ENCODE results near the gene ATP1A4. TPM values are rescaled to one million over a fixed set of nuclear protein-coding genes. Genes with fewer than 3 reads are reported as not detected.

ATP1A4 gene
- total RNA-seq, 2 experiments from 2014 or later, result not detected

GRCh38 chr1:160191756-160192155 lies 40.4 kb downstream of the ATP1A4 start:
- DNase-seq (ENCODE audit: low spot score), result no peak
- Histone ChIP-seq H3K36me3 (ENCODE audit: insufficient read depth, low read length) (no peaks in the 10 kb centered on the region), H3K27ac (ENCODE audit: low read depth, low read length, poor library complexity, severe bottlenecking) (no peak overlapping the region), H3K79me2 (ENCODE audit: insufficient read depth, low read depth, low read length) (no peaks in the 10 kb centered on the region), H3K9me3 (ENCODE audit: low read length) (no peaks in the 10 kb centered on the region), H3K9me2 (ENCODE audit: insufficient read depth, low read length) (no peaks in the 10 kb centered on the region), H3K4me1 (ENCODE audit: insufficient read depth, low read length, poor library complexity, severe bottlenecking) (peaks cover 7% of the 10 kb centered on the region), H3K4me2 (ENCODE audit: low read length) (no peak overlapping the region), H2AFZ (ENCODE audit: low read length) (no peak overlapping the region), H4K20me1 (ENCODE audit: insufficient read depth, low read length) (no peaks in the 10 kb centered on the region), H3K4me3 (ENCODE audit: low read depth, low read length, poor library complexity, severe bottlenecking) (no peak overlapping the region)
- BruUV-seq (replicated peaks), result no TSS peak
- CTCF ChIA-PET (ENCODE audit: unreplicated experiment), result interaction anchor here (1.7 kb wide), 1 partner anchor 100 kb away, joined by 6 read pairs; no protein-coding TSS in a partner anchor
- intact Hi-C loops (cut with micrococcal nuclease; ENCODE audit: unreplicated experiment), result no loop called here
- TF ChIP-seq CTCF (conservative IDR thresholded peaks at IDR 0.05; ENCODE audit: low read length) (no peak), EZH2phosphoT487 (IDR thresholded peaks at IDR 0.05; ENCODE audit: borderline replicate concordance, low read depth, low read length) (no peak)
- POLR2A ChIA-PET, result interaction anchor here (1.2 to 2.2 kb wide), 3 partner anchors 12 to 184 kb away, joined by 3 to 9 read pairs (median 7); no protein-coding TSS in a partner anchor

GRCh38 chr1:160192234-160192633 lies 40.8 kb downstream of the ATP1A4 start:
- H2AFZ ChIP-seq (ENCODE audit: low read length), result no peak overlapping the region
- peaks cover 7% of the 10 kb centered on the region for H3K4me1 ChIP-seq (ENCODE audit: insufficient read depth, low read length, poor library complexity, severe bottlenecking)
- H3K36me3 ChIP-seq (ENCODE audit: insufficient read depth, low read length), result no peaks in the 10 kb centered on the region
- H3K4me2 ChIP-seq (ENCODE audit: low read length), result no peak overlapping the region
- DNase-seq (ENCODE audit: low spot score), result no peak
- H3K9me2 ChIP-seq (ENCODE audit: insufficient read depth, low read length), result no peaks in the 10 kb centered on the region
- POLR2A ChIA-PET, result interaction anchor here (1.2 to 2.2 kb wide), 3 partner anchors 12 to 184 kb away, joined by 3 to 9 read pairs (median 7); no protein-coding TSS in a partner anchor
- H3K9me3 ChIP-seq (ENCODE audit: low read length), result no peaks in the 10 kb centered on the region
- no peaks in the 10 kb centered on the region for H3K79me2 ChIP-seq (ENCODE audit: insufficient read depth, low read depth, low read length)
- CTCF ChIA-PET (ENCODE audit: unreplicated experiment), result interaction anchor here (1.6 to 1.7 kb wide), 2 partner anchors 59 to 99 kb away, joined by 6 to 12 read pairs; no protein-coding TSS in a partner anchor
- no peaks in the 10 kb centered on the region for H4K20me1 ChIP-seq (ENCODE audit: insufficient read depth, low read length)
- intact Hi-C loops (cut with micrococcal nuclease; ENCODE audit: unreplicated experiment), result no loop called here
- no peak for TF ChIP-seq EZH2phosphoT487 (IDR thresholded peaks at IDR 0.05; ENCODE audit: borderline replicate concordance, low read depth, low read length)
- no TSS peak for BruUV-seq (replicated peaks)
- no peak overlapping the region for H3K4me3 ChIP-seq (ENCODE audit: low read depth, low read length, poor library complexity, severe bottlenecking)
- H3K27ac ChIP-seq (ENCODE audit: low read depth, low read length, poor library complexity, severe bottlenecking), result no peak overlapping the region

DNA sequence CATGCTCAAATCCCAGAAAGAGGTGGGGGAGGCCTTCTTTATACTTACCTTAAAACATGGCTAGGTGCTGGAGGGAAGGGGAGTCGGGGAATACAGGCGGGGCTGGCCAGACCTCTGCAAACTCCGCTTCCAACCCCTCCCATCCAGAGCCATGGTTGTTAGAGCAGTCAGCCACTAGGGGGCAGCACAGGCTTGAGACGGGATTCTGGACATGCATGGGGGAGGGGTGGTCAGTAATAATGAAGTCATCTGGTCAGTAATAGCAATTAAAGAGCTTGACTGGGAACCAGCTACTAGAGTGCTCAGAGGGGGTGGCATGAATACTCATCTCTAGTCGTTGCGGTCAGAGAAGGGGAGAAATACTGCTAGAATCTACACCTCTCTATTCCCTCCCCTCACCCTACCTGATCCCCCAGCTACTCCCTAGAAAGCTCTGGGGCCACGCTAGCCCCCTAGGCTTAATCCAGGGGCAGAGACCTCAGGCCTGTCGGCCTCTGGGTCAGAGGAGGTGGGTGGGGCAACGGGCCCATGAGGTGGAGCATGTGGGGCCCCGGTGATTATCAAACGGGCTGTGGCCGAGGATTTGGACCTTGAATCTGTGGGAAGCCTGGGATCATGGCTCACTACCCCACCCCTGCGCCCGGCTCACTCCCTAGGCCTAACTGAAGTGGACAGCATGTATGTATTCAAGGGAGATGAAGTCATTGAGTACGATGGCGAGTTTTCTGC lies 41.9 kb downstream of the ATP1A4 start:
- Histone ChIP-seq H3K36me3 (ENCODE audit: insufficient read depth, low read length) (no peaks in the 10 kb centered on the region), H4K20me1 (ENCODE audit: insufficient read depth, low read length) (no peaks in the 10 kb centered on the region), H3K4me1 (ENCODE audit: insufficient read depth, low read length, poor library complexity, severe bottlenecking) (peaks cover 7% of the 10 kb centered on the region), H3K79me2 (ENCODE audit: insufficient read depth, low read depth, low read length) (no peaks in the 10 kb centered on the region), H2AFZ (ENCODE audit: low read length) (no peak overlapping the region; the same call in 1 of the 2 replicates), H3K9me3 (ENCODE audit: low read length) (no peaks in the 10 kb centered on the region), H3K27ac (ENCODE audit: low read depth, low read length, poor library complexity, severe bottlenecking) (no peak overlapping the region), H3K4me2 (ENCODE audit: low read length) (peak overlapping the region; percentile 6; the same call in 1 of the 2 replicates), H3K4me3 (ENCODE audit: low read depth, low read length, poor library complexity, severe bottlenecking) (no peak overlapping the region), H3K9me2 (ENCODE audit: insufficient read depth, low read length) (no peaks in the 10 kb centered on the region)
- BruUV-seq (replicated peaks), result no TSS peak
- CTCF ChIA-PET (ENCODE audit: unreplicated experiment), result interaction anchor here (0.5 to 1.6 kb wide), 9 partner anchors 8 to 184 kb away, joined by 3 to 12 read pairs (median 5); partner anchors contain the start of gene PEX19
- peak; percentile 96 for TF ChIP-seq CTCF (conservative IDR thresholded peaks at IDR 0.05; ENCODE audit: low read length)
- TF ChIP-seq EZH2phosphoT487 (IDR thresholded peaks at IDR 0.05; ENCODE audit: borderline replicate concordance, low read depth, low read length), result no peak
- POLR2A ChIA-PET, result interaction anchor here (0.7 to 2.2 kb wide), 3 partner anchors 11 to 99 kb away, joined by 4 to 9 read pairs (median 7); no protein-coding TSS in a partner anchor
- intact Hi-C loops (cut with micrococcal nuclease; ENCODE audit: unreplicated experiment), result loop anchor here (1.0 kb wide), 5 partner anchors 26 to 183 kb away; no protein-coding TSS in a partner anchor
- DNase-seq (ENCODE audit: low spot score), result peak; percentile 83

All from OCI-LY7 (cell line).